ENCODE data around the gene ECI1.

Gene ECI1

GRCh38 chr16:2223942-2224486 lies 27.4 kb downstream of the ECI1 start:
- no peak for DNase-seq (ENCODE audit: extremely low read depth, low read depth)
- peak; percentile 26 for TF ChIP-seq CTCF (IDR thresholded peaks at IDR 0.05; ENCODE audit: low read depth, low read length)

- peak; percentile 99 for DNase-seq (ENCODE audit: extremely low read depth, low read depth)
- no peak for TF ChIP-seq CTCF (IDR thresholded peaks at IDR 0.05; ENCODE audit: low read depth, low read length)
Measured at GRCh38 chr16:2223221-2223941, 28.0 kb downstream of the ECI1 start, which contains the start of gene E4F1. E4F1 (plus strand) TSS chr16:2223591; CDS start chr16:2223614, 23 bp downstream.

GRCh38 chr16:2216330-2216729 lies 35.1 kb downstream of the ECI1 start:
- DNase-seq (ENCODE audit: extremely low read depth, low read depth) = no peak
- TF ChIP-seq CTCF (IDR thresholded peaks at IDR 0.05; ENCODE audit: low read depth, low read length) = no peak

GRCh38 chr16:2214719-2214968 lies 36.7 kb downstream of the ECI1 start, which contains the start of gene PGP:
PGP (minus strand) TSS chr16:2214840; CDS start chr16:2214777, 63 bp downstream.
- no peak for DNase-seq (ENCODE audit: extremely low read depth, low read depth)
- TF ChIP-seq CTCF (IDR thresholded peaks at IDR 0.05; ENCODE audit: low read depth, low read length) = no peak

- DNase-seq (ENCODE audit: extremely low read depth, low read depth) = no peak
- no peak for TF ChIP-seq CTCF (IDR thresholded peaks at IDR 0.05; ENCODE audit: low read depth, low read length)
Measured at GRCh38 chr16:2213817-2214718, 37.3 kb downstream of the ECI1 start.

- no peak for TF ChIP-seq CTCF (IDR thresholded peaks at IDR 0.05; ENCODE audit: low read depth, low read length)
- DNase-seq (ENCODE audit: extremely low read depth, low read depth) = no peak
Measured at GRCh38 chr16:2212362-2213324, 38.7 kb downstream of the ECI1 start.
